Endothelial cell (in vitro differentiated cells): Measurements from ENCODE around the gene KCNJ2. TPM values are rescaled to one million over a fixed set of nuclear protein-coding genes. Genes with fewer than 3 reads are reported as not detected.

Experiments
- DNase-seq: peaks from one replicate; pipeline ENCODE4 v3.0.0; 2021; ENCODE audit warnings: low spot score
- H3K27ac Mint-ChIP-seq: one replicate; pipeline ENCODE4 v1.8.0; 2021; ENCODE audit warnings: mixed read lengths, inconsistent platforms; ENCODE audit not compliant: unreplicated experiment
- H3K27me3 Mint-ChIP-seq: one replicate; pipeline ENCODE4 v1.8.0; 2021; ENCODE audit warnings: mild to moderate bottlenecking, moderate library complexity, mixed read lengths, inconsistent platforms; ENCODE audit not compliant: unreplicated experiment
- H3K36me3 Mint-ChIP-seq: one replicate; pipeline ENCODE4 v1.8.0; 2021; ENCODE audit warnings: mild to moderate bottlenecking, low read depth, mixed read lengths, inconsistent platforms; ENCODE audit not compliant: unreplicated experiment
- H3K4me1 Mint-ChIP-seq: one replicate; pipeline ENCODE4 v1.8.0; 2021; ENCODE audit warnings: mild to moderate bottlenecking, mixed read lengths, inconsistent platforms; ENCODE audit not compliant: unreplicated experiment
- H3K4me3 Mint-ChIP-seq: one replicate; pipeline ENCODE4 v1.8.0; 2021; ENCODE audit warnings: mild to moderate bottlenecking, mixed read lengths, inconsistent platforms; ENCODE audit not compliant: unreplicated experiment
- H3K9me3 Mint-ChIP-seq: one replicate; pipeline ENCODE4 v1.8.0; 2021; ENCODE audit warnings: mixed read lengths, inconsistent platforms; ENCODE audit not compliant: unreplicated experiment
- CTCF ChIP-seq: fragments of 200-600 bp; sonication (generic); IDR thresholded peaks from one replicate; pipeline ENCODE4 v1.5.0; 2021; ENCODE audit warnings: antibody characterized with exemption; ENCODE audit not compliant: unreplicated experiment
- total RNA-seq: library from RNA; stranded (reverse); fragmentation: NEBNext Ultra II Directional; extraction: Animal tissue kit (Norgen Biotek cat#: 25700); gene quantifications from one replicate; pipeline ENCODE4 v1.2.1, GENCODE V29; 2021; ENCODE audit not compliant: unreplicated experiment

Gene KCNJ2
- total RNA-seq, 1 donor from 2014 or later, result 29.4 TPM

GRCh38 chr17:70132505-70132904, 36.8 kb upstream of the KCNJ2 start:
- no peak for TF ChIP-seq CTCF
- Mint-ChIP-seq H3K4me1 (no peaks in the 10 kb centered on the region), H3K27me3 (peaks cover 2% of the 10 kb centered on the region)

DNA sequence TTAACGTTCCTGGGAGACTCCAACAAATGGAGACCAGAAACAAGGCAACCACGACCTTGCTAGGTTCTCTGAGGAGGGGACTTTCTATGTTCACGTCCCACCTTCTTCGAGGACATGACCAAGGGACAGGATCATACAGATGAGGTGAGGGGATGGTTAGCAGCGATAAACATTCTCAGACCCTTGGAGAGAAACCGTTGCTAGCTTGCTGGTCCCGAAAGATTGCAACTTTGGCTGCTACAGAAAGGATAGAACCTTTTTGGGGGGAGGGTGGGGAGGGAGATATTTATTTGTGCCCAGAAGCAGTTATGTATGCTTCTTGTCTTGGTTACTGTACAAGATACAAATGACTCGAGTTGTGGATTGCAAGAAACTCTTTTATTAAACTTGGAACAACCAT, 35.3 kb upstream of the KCNJ2 start:
- H3K27me3 Mint-ChIP-seq, result no peaks in the 10 kb centered on the region
- H3K36me3 Mint-ChIP-seq, result no peaks in the 10 kb centered on the region
- H3K27ac Mint-ChIP-seq, result no peak overlapping the region
- H3K9me3 Mint-ChIP-seq, result no peaks in the 10 kb centered on the region
- H3K4me3 Mint-ChIP-seq, result no peak overlapping the region
- no peak for TF ChIP-seq CTCF
- H3K4me1 Mint-ChIP-seq, result no peaks in the 10 kb centered on the region
- no peak for DNase-seq

More at GRCh38 chr17:70132505-70132904, 36.8 kb upstream of the KCNJ2 start:
- H3K9me3 Mint-ChIP-seq, result no peaks in the 10 kb centered on the region
- H3K36me3 Mint-ChIP-seq, result peaks cover 2% of the 10 kb centered on the region
- DNase-seq, result no peak
- H3K27ac Mint-ChIP-seq, result no peak overlapping the region
- no peak overlapping the region for H3K4me3 Mint-ChIP-seq

DNA sequence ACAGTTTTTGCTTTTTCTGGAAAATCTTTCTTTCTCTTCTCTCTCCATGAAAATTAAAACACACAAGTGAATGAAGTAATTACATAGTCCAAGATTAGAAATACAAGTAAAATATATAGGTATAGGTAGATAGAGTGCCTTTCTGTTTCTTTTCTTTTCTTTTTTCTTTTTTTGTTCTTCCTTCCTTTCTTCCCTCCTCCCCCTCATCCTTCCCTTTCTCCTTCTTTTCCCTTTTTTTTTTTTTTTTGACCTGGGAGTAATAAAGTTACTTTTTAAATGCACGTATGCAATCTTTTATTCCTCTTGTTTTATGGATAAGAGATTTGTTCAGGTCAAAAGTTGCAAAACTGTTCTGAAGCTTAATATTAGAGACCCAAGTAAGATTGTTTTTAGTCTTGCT, 34.6 kb upstream of the KCNJ2 start:
- TF ChIP-seq CTCF, result no peak
- H3K4me3 Mint-ChIP-seq, result no peak overlapping the region
- no peak for DNase-seq
- H3K27me3 Mint-ChIP-seq, result no peaks in the 10 kb centered on the region
- H3K9me3 Mint-ChIP-seq, result no peaks in the 10 kb centered on the region
- no peaks in the 10 kb centered on the region for H3K4me1 Mint-ChIP-seq
- H3K36me3 Mint-ChIP-seq, result no peaks in the 10 kb centered on the region
- H3K27ac Mint-ChIP-seq, result no peak overlapping the region

DNA sequence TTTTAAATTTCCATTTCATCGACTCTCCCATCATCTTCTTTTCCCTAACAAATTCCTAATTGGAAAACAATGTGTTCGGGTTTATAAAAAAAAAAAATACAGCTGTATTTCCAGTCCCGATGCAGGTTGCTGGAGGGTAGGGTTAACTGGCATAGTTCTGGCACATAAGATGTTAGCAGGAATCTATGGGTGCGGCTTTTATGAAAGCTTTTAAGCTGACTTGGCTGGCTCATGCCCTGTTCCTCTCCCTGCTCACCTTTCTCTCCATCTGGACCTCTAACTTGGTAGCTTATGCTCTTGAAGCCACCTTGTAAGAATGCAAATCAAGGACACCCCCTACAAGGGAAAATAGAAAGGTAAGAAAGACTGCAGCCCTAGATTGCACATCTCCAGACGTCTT, 33.2 kb upstream of the KCNJ2 start:
- Mint-ChIP-seq H3K36me3 (no peaks in the 10 kb centered on the region), H3K4me3 (no peak overlapping the region), H3K4me1 (no peaks in the 10 kb centered on the region), H3K27ac (no peak overlapping the region), H3K9me3 (no peaks in the 10 kb centered on the region), H3K27me3 (no peaks in the 10 kb centered on the region)
- TF ChIP-seq CTCF, result no peak
- no peak for DNase-seq

GRCh38 chr17:70137451-70138230, 31.7 kb upstream of the KCNJ2 start:
- H3K9me3 Mint-ChIP-seq, result no peaks in the 10 kb centered on the region
- no peaks in the 10 kb centered on the region for H3K27me3 Mint-ChIP-seq
- no peaks in the 10 kb centered on the region for H3K4me1 Mint-ChIP-seq
- H3K27ac Mint-ChIP-seq, result no peak overlapping the region
- H3K36me3 Mint-ChIP-seq, result no peaks in the 10 kb centered on the region
- no peak for DNase-seq
- no peak overlapping the region for H3K4me3 Mint-ChIP-seq
- TF ChIP-seq CTCF, result no peak
